ENCODE measurements around the gene PSD. TPM values are rescaled to one million over a fixed set of nuclear protein-coding genes. Genes with fewer than 3 reads are reported as not detected.

PSD gene
- total and polyA plus RNA-seq, 11 donors, result 0.14 to 1.7 (median 0.84) TPM

- Histone ChIP-seq H3K9me3 (no peaks in the 10 kb centered on the region), H3K4me3 (peak overlapping the region; percentile 52 to 99 (median 88)), H3K4me1 (peaks cover 6 to 45% (median 28%) of the 10 kb centered on the region in 12 donors), H3K36me3 (peaks cover 0 to 25% (median 13%) of the 10 kb centered on the region in 9 donors), H3K27me3 (peaks cover 0 to 25% (median 8%) of the 10 kb centered on the region in 9 donors), H3K27ac (peak overlapping the region; percentile 61 to 96 (median 90))
- DNase-seq (no peak), ATAC-seq (no peak)
- WGBS, 4 donors, result 0 to 2% (median 0%) methylated on average over 9 to 14 of the region's 14 CpGs; no CpG with 5 or more reads in 1 of the 4 donors
- intact Hi-C loops (cut with DNase I), result loop anchor here in 4 of 10 donors (2.0 to 5.0 kb wide), 4 partner anchors 27 to 57 kb away; partner anchors contain the start of gene NFKB2 (in 3 of the 4)
- no peak for TF ChIP-seq POLR2A (IDR thresholded peaks at IDR 0.05)
- TF ChIP-seq, protein P1, sequence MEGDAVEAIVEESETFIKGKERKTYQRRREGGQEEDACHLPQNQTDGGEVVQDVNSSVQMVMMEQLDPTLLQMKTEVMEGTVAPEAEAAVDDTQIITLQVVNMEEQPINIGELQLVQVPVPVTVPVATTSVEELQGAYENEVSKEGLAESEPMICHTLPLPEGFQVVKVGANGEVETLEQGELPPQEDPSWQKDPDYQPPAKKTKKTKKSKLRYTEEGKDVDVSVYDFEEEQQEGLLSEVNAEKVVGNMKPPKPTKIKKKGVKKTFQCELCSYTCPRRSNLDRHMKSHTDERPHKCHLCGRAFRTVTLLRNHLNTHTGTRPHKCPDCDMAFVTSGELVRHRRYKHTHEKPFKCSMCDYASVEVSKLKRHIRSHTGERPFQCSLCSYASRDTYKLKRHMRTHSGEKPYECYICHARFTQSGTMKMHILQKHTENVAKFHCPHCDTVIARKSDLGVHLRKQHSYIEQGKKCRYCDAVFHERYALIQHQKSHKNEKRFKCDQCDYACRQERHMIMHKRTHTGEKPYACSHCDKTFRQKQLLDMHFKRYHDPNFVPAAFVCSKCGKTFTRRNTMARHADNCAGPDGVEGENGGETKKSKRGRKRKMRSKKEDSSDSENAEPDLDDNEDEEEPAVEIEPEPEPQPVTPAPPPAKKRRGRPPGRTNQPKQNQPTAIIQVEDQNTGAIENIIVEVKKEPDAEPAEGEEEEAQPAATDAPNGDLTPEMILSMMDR (IDR thresholded peaks at IDR 0.05), result no peak
These were observed 2.8 kb upstream of the PSD start for GRCh38 chr10:102421507-102421756.

GRCh38 chr10:102420714-102421506, 2.3 kb upstream of the PSD start, which contains the start of gene FBXL15:
TSS of gene FBXL15 (plus strand) at chr10:102420836. CDS start at chr10:102421130, 294 bp downstream.
- intact Hi-C loops (cut with DNase I), result loop anchor here in 4 of 10 donors (2.0 to 5.0 kb wide), 4 partner anchors 26 to 58 kb away; partner anchors contain the start of gene NFKB2 (in 3 of the 4)
- WGBS, 4 donors, result 0% methylated on average over 41 to 66 of the region's 66 CpGs
- DNase-seq, result peak; percentile 96 to 99 (median 97)
- Histone ChIP-seq H3K27me3 (peaks cover under 1 to 27% (median 9%) of the 10 kb centered on the region in 9 donors), H3K4me1 (peaks cover 6 to 45% (median 28%) of the 10 kb centered on the region in 12 donors), H3K9me3 (no peaks in the 10 kb centered on the region), H3K36me3 (peaks cover 0 to 22% (median 13%) of the 10 kb centered on the region in 9 donors), H3K27ac (peak within 1 kb of the TSS; percentile 61 to 96 (median 90)), H3K4me3 (peak within 1 kb of the TSS; percentile 52 to 99 (median 88))
- TF ChIP-seq, protein P1 (IDR thresholded peaks at IDR 0.05), result peak in 1 of 12 donors; percentile 5
- peak in 1 of 2 donors; percentile 41 for TF ChIP-seq POLR2A (IDR thresholded peaks at IDR 0.05)
- ATAC-seq, result peak; percentile 87 to 94 (median 90)

DNA sequence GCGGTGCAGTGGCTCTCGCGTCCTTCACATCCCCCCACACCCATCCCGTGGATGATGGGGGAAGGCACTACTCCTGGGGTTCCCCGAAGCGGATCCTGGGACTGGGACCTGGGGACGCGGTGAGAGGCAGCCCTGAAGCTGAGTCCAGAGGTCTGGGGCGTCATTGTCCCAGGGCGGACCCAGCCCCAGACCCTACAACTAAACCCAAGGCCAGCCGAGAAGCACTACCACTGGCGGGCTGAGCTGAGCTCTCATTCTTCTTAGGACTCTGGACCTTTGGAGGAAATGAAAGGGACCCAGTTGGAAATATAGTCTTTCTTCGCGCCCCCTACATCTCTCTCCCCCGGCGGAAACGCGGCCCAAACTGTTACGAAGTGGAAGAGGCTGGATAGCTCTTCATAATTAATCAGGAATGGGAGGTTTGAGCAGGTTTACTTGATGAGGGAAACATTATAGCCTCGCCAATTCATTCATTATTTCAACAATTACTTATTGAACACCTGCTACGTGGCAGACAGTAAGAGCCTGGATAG, 1.7 kb upstream of the PSD start:
- WGBS, 4 donors, result 1 to 3% (median 2%) methylated on average over 21 of the region's 21 CpGs
- intact Hi-C loops (cut with DNase I), result loop anchor here in 4 of 10 donors (2.0 to 5.0 kb wide), 4 partner anchors 25 to 59 kb away; partner anchors contain the start of gene NFKB2 (in 3 of the 4)
- peak overlapping the region; percentile 52 to 99 (median 88) for H3K4me3 ChIP-seq
- ATAC-seq, result no peak
- no peak for DNase-seq
- H3K27me3 ChIP-seq, result peaks cover 4 to 33% (median 16%) of the 10 kb centered on the region in 9 donors
- peak overlapping the region; percentile 61 to 96 (median 90) for H3K27ac ChIP-seq
- TF ChIP-seq, protein P1 (IDR thresholded peaks at IDR 0.05), result peak in 1 of 12 donors; percentile 2
- TF ChIP-seq POLR2A (IDR thresholded peaks at IDR 0.05), result no peak
- no peaks in the 10 kb centered on the region for H3K9me3 ChIP-seq
- peaks cover 6 to 45% (median 28%) of the 10 kb centered on the region in 12 donors for H3K4me1 ChIP-seq
- peaks cover 0 to 21% (median 13%) of the 10 kb centered on the region in 9 donors for H3K36me3 ChIP-seq
